Right atrium auricular region (tissue), 2 donors: Measurements from ENCODE around the gene ZNF500. TPM values are rescaled to one million over a fixed set of nuclear protein-coding genes. Genes with fewer than 3 reads are reported as not detected.
"Not testable (repeated sequence)": the region's sequence is repeated elsewhere in the genome, so short reads cannot be mapped to it uniquely, and the experiment has no call there.

Experiments used
- DNase-seq: peaks from one replicate; pipeline ENCODE4 v3.0.0-alpha.2; 2019; ENCODE audit warnings: low spot score
- H3K27ac ChIP-seq, 2 donors: fragments of 200-600 bp; sonication (generic); 1 replicate in 1 of 2; 2 replicates in 1 of 2; pipeline ENCODE4 v1.5.1; 2016 to 2019
- H3K27me3 ChIP-seq, 2 donors: fragments of 200-600 bp; sonication (generic); one replicate each; pipeline versions ENCODE4 v1.5.1 to v1.6.0; 2017 to 2019
- H3K36me3 ChIP-seq: fragments of 200-600 bp; sonication (generic); one replicate; pipeline ENCODE4 v1.5.1; 2016
- H3K4me1 ChIP-seq, 2 donors: fragments of 200-600 bp; sonication (generic); one replicate each; pipeline versions ENCODE4 v1.5.1 to v1.6.0; 2017 to 2019
- H3K4me3 ChIP-seq, 2 donors: fragments of 200-600 bp; sonication (generic); 1 replicate in 1 of 2; 2 replicates in 1 of 2; pipeline ENCODE4 v1.5.1; 2017 to 2019; ENCODE audit warnings: mild to moderate bottlenecking in 1 of 2, moderate library complexity in 1 of 2
- H3K9me3 ChIP-seq, 2 donors: fragments of 200-600 bp; sonication (generic); one replicate each; pipeline ENCODE4 v1.5.1; 2019
- total RNA-seq, 2 donors: library from RNA; depleted of rRNA; stranded (reverse); fragments of >200 nt; gene quantifications; one replicate each; pipeline ENCODE4 v1.1.0, GENCODE V29; 2016
- TF ChIP-seq, protein P1 (sequence below), 2 donors: fragments of 200-600 bp; sonication (generic); IDR thresholded peaks; one replicate each; pipeline ENCODE4 v1.5.1; 2019; ENCODE audit warnings: antibody characterized with exemption in 2 of 2

Gene ZNF500
- total RNA-seq, 2 donors from 2014 or later: 4.3 to 7.5 TPM

DNA sequence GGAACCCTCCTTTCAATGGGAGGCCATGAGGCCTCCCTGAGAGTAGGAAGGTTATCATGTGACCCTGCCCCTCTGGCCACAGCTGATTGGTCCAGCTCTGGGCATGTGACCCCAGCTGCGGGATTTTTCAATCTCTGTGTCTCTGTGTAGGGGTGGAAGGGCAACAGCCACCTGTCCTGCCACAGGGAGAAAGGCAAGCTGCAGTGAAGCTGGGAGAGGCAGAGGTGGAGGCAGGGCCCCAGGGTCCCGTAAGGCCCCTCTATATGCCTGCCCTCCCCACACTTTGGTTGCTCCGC is 21.7 kb downstream of the ZNF500 start:
- H3K4me1 ChIP-seq: no peaks in the 10 kb centered on the region
- TF ChIP-seq, protein P1, sequence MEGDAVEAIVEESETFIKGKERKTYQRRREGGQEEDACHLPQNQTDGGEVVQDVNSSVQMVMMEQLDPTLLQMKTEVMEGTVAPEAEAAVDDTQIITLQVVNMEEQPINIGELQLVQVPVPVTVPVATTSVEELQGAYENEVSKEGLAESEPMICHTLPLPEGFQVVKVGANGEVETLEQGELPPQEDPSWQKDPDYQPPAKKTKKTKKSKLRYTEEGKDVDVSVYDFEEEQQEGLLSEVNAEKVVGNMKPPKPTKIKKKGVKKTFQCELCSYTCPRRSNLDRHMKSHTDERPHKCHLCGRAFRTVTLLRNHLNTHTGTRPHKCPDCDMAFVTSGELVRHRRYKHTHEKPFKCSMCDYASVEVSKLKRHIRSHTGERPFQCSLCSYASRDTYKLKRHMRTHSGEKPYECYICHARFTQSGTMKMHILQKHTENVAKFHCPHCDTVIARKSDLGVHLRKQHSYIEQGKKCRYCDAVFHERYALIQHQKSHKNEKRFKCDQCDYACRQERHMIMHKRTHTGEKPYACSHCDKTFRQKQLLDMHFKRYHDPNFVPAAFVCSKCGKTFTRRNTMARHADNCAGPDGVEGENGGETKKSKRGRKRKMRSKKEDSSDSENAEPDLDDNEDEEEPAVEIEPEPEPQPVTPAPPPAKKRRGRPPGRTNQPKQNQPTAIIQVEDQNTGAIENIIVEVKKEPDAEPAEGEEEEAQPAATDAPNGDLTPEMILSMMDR (IDR thresholded peaks at IDR 0.05): no peak
- H3K9me3 ChIP-seq: no peaks in the 10 kb centered on the region
- DNase-seq: no peak
- H3K4me3 ChIP-seq: no peak overlapping the region
- no peak overlapping the region for H3K27ac ChIP-seq
- no peaks in the 10 kb centered on the region for H3K27me3 ChIP-seq
- H3K36me3 ChIP-seq: no peaks in the 10 kb centered on the region

DNA sequence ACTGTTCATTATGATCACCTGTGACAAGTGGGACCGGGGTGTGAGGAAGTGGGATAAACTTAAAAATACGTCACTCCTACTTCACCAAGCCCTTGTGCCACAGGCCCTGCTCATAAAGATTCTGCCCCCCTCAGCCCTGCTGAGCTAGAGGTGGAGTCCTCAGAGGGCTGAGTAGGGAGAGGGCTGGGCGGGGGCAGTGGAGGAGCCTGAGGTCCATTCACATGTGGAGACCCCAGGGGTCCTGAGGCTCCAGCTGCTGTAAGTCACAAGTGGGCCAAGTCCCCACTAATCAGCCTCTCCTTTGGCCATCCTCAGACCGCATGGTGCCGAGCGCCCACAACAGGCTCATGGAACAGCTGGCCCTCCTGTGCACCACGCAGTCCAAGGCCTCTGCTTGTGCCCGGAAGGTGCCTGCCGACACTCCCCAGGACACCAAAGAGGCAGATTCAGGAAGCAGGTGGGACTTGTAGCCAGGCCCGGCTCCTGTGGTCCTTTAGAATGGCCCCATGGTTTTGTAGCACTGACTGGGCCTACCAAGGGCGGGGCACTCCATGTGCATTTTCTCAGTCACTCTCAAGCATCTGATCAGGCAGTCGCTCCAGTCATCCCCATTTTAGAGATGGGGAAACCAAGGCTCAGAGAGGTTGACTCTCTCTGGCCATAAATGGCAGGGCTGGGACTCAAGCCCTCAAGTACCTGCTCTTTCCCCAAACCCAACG is 22.2 kb downstream of the ZNF500 start:
- no peaks in the 10 kb centered on the region for H3K27me3 ChIP-seq
- H3K9me3 ChIP-seq: no peaks in the 10 kb centered on the region
- no peak for DNase-seq
- H3K4me1 ChIP-seq: no peaks in the 10 kb centered on the region
- H3K27ac ChIP-seq: no peak overlapping the region
- no peak overlapping the region for H3K4me3 ChIP-seq
- no peaks in the 10 kb centered on the region for H3K36me3 ChIP-seq
- TF ChIP-seq, protein P1 (IDR thresholded peaks at IDR 0.05): no peak

DNA sequence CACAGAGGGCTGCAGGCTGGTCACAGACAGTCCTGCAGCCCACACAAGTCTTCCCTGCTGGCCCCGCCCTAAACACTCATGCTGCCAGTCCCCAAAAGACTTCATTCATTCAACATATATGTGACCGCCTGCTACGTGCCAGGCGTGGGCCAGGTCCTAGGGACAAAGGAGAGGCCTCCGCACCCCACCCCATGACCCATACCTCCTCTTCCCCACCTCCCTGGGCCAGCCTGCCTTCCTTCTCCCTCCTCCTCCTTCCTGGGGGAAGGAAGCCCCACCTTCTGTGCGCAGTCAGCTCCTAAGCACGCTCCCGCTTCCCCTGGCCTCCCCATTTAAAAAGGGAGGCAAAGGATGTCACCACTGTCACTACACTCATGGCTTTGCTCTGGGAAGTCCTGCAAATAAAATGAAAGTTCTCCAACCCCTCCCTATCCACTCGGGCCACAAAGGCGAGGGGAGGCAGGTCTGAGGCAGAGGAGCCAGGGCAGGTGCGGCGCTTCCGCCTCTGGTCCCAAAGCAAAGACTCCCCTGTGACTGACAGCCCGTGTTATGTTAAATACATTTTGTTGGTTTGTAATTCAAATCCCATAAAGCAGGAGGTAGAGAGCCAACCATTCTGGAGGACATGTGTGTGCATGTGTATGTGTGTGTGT is 23.6 kb downstream of the ZNF500 start:
- no peak overlapping the region for H3K4me3 ChIP-seq
- no peaks in the 10 kb centered on the region for H3K27me3 ChIP-seq
- no peaks in the 10 kb centered on the region for H3K9me3 ChIP-seq

DNA sequence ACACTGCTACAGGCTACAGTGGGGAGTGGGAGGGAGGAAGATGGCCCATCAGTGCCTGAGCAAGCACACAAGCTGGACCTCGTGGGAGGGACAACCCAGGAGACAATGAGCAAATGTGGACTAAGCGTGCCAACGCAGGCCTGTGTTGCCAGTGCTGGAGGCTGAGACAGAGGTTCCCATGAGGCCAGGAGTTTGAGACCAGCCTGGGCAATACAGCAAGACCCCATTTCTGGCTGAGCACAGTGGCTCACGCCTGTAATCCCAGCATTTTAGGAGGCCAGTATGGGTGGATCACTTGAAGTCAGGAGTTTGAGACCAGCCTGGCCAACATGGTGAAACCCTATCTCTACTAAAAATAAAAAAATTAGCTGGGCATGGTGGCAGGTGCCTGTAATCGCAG is 28.6 kb downstream of the ZNF500 start:
- not testable (repeated sequence) for H3K36me3 ChIP-seq, H3K9me3 ChIP-seq, H3K27ac ChIP-seq, H3K4me1 ChIP-seq, H3K4me3 ChIP-seq, DNase-seq, H3K27me3 ChIP-seq

More for the DNA sequence above, 23.6 kb downstream of the ZNF500 start:
- no peak for DNase-seq
- H3K36me3 ChIP-seq: no peaks in the 10 kb centered on the region
- H3K4me1 ChIP-seq: no peaks in the 10 kb centered on the region
- no peak overlapping the region for H3K27ac ChIP-seq
- TF ChIP-seq, protein P1 (IDR thresholded peaks at IDR 0.05): no peak

DNA sequence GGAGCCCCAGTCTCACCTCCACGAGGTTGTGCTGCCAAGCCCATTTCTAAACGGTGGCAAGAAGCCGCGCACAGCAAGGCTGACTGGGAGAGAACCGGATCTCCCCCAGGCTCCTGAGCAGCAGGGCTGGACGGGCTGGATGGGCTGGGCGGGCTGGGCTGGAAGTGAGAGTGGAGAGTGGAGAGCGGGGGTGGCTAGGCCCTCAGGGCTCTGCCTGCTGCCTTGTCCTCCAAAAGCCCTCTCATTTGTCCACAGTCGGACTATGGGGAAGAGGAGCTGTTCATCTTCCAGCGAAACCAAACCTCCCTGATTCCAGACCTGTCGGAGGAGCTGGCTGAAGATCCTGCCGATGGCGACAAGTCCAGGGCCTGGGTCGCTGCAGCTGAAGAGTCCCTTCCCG is 29.4 kb downstream of the ZNF500 start:
- Histone ChIP-seq H3K9me3 (no peaks in the 10 kb centered on the region), H3K4me1 (peaks cover 0 to 9% of the 10 kb centered on the region in 2 donors), H3K4me3 (no peak overlapping the region), H3K36me3 (no peaks in the 10 kb centered on the region), H3K27ac (no peak overlapping the region), H3K27me3 (no peaks in the 10 kb centered on the region)
- DNase-seq: no peak
- TF ChIP-seq, protein P1 (IDR thresholded peaks at IDR 0.05): no peak

DNA sequence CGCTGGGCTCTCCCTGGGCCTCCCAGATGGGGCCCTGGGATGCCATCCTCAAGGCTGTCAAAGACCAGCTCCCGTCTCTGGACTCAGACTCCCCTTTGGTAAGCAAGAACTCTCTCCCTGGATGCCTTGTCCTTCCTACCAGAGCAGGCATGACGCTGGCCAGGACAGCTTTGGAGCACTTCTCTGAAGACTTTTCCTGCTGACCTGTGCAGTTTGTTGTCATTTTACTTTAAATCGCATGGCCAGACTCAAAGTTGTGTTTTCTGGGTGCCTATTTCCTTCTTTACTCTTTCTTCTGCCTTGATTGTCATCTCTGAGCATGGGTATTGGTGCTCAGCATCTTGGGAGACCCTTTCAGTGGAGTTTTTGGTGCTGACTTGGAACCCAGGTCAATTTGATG is 30.4 kb downstream of the ZNF500 start:
- TF ChIP-seq, protein P1 (IDR thresholded peaks at IDR 0.05): no peak
- no peak for DNase-seq
- Histone ChIP-seq H3K27ac (no peak overlapping the region), H3K36me3 (no peaks in the 10 kb centered on the region), H3K4me3 (no peak overlapping the region), H3K9me3 (no peaks in the 10 kb centered on the region), H3K27me3 (no peaks in the 10 kb centered on the region), H3K4me1 (peaks cover 0 to 9% of the 10 kb centered on the region in 2 donors)
